HEK293 (cell line): ENCODE results near the gene FAM227B.

Experiments
- CTCF ChIA-PET: fragments of 350-600 bp; formaldehyde crosslinking; extraction: SDS; loops from one replicate; lab custom pipeline; 2021; ENCODE audit warnings: antibody characterized with exemption; lab: Yijun Ruan, JAX
- POLR2A ChIA-PET: fragments of 300-600 bp; formaldehyde crosslinking; extraction: SDS; loops from one replicate; lab custom pipeline; 2020; ENCODE audit warnings: antibody characterized with exemption, inconsistent platforms; lab: Yijun Ruan, JAX
- H3K27ac ChIP-seq: fragments of 200-500 bp; sonication (Bioruptor generic); 2 replicates; pipeline ENCODE4 v1.5.1; 2014; ENCODE audit warnings: low read depth, low read length, control low read depth, inconsistent platforms; ENCODE audit errors: extremely low read depth
- H3K36me3 ChIP-seq, 2 experiments: fragments of 200-500 bp in 1 of 2; sonication (Bioruptor generic) in 1 of 2; 1 replicate in 1 of 2; 2 replicates in 1 of 2; pipeline ENCODE4 v1.5.1; 2014 to 2017; ENCODE audit warnings: inconsistent platforms in 2 of 2, low read length in 2 of 2; ENCODE audit not compliant: control insufficient read depth in 2 of 2, insufficient read depth in 1 of 2
- H3K4me1 ChIP-seq: fragments of 200-500 bp; sonication (Bioruptor generic); 2 replicates; pipeline ENCODE4 v1.5.1; 2014; ENCODE audit warnings: mild to moderate bottlenecking, low read length, inconsistent platforms; ENCODE audit not compliant: control insufficient read depth, insufficient read depth
- H3K4me3 ChIP-seq: 2 replicates; pipeline ENCODE4 v1.5.1; 2011; ENCODE audit warnings: low read depth, mild to moderate bottlenecking, control low read depth, low read length, moderate library complexity
- H3K9me3 ChIP-seq: fragments of 200-500 bp; sonication (Bioruptor generic); 2 replicates; pipeline ENCODE4 v1.5.1; 2014; ENCODE audit warnings: low read depth, low read length, inconsistent platforms; ENCODE audit not compliant: control insufficient read depth, insufficient read depth
- HOXA7 ChIP-seq: sonication (generic); formaldehyde crosslinking; IDR thresholded peaks from 2 replicates; pipeline ENCODE4 v1.8.1; 2022; ENCODE audit warnings: missing genetic modification reagents, borderline replicate concordance
- KLF1 ChIP-seq: fragments of 450-650 bp; formaldehyde crosslinking; IDR thresholded peaks from 2 replicates; pipeline ENCODE4 v1.5.1; 2016; ENCODE audit warnings: missing biosample characterization, missing genetic modification characterization
- PRDM1 ChIP-seq: fragments of 450-650 bp; formaldehyde crosslinking; IDR thresholded peaks from 2 replicates; pipeline ENCODE4; 2016; ENCODE audit warnings: missing biosample characterization, missing genetic modification characterization
- RBAK ChIP-seq: fragments of 450-650 bp; formaldehyde crosslinking; IDR thresholded peaks from 2 replicates; pipeline ENCODE4 v1.5.1; 2016; ENCODE audit warnings: missing biosample characterization, missing genetic modification characterization
- SCRT2 ChIP-seq: fragments of 450-650 bp; formaldehyde crosslinking; IDR thresholded peaks from 2 replicates; pipeline ENCODE4 v1.5.1; 2016; ENCODE audit warnings: missing biosample characterization, missing genetic modification characterization
- TCF7L2 ChIP-seq: IDR thresholded peaks from 2 replicates; pipeline ENCODE4 v1.6.1; 2011; ENCODE audit warnings: low read depth, mild to moderate bottlenecking, inconsistent platforms, low read length, moderate library complexity, borderline replicate concordance
- ZNF10 ChIP-seq: fragments of 450-650 bp; formaldehyde crosslinking; IDR thresholded peaks from 2 replicates; pipeline ENCODE4 v1.5.1; 2017; ENCODE audit warnings: missing biosample characterization, missing genetic modification characterization
- ZNF121 ChIP-seq: fragments of 450-650 bp; formaldehyde crosslinking; IDR thresholded peaks from 2 replicates; pipeline ENCODE4 v1.5.1; 2016; ENCODE audit warnings: missing biosample characterization, missing genetic modification characterization
- ZNF138 ChIP-seq: fragments of 450-650 bp; formaldehyde crosslinking; IDR thresholded peaks from 2 replicates; pipeline ENCODE4 v1.5.1; 2016; ENCODE audit warnings: missing biosample characterization, missing genetic modification characterization, borderline replicate concordance
- ZNF214 ChIP-seq: fragments of 450-650 bp; formaldehyde crosslinking; IDR thresholded peaks from 2 replicates; pipeline ENCODE4 v1.5.1; 2017; ENCODE audit warnings: missing biosample characterization, mild to moderate bottlenecking, missing genetic modification characterization, borderline replicate concordance
- ZNF23 ChIP-seq: fragments of 450-650 bp; formaldehyde crosslinking; IDR thresholded peaks from 2 replicates; pipeline ENCODE4 v1.5.1; 2016; ENCODE audit warnings: missing biosample characterization, missing genetic modification characterization, borderline replicate concordance
- ZNF292 ChIP-seq: fragments of 450-650 bp; formaldehyde crosslinking; IDR thresholded peaks from 2 replicates; pipeline ENCODE4 v1.5.1; 2016; ENCODE audit warnings: low read depth, missing biosample characterization, missing genetic modification characterization, borderline replicate concordance
- ZNF473 ChIP-seq: fragments of 450-650 bp; formaldehyde crosslinking; IDR thresholded peaks from 2 replicates; pipeline ENCODE4 v1.5.1; 2017; ENCODE audit warnings: missing biosample characterization, missing genetic modification characterization
- ZNF514 ChIP-seq: fragments of 450-650 bp; formaldehyde crosslinking; IDR thresholded peaks from 2 replicates; pipeline ENCODE4 v1.5.1; 2016; ENCODE audit warnings: missing biosample characterization, missing genetic modification characterization
- ZNF830 ChIP-seq: fragments of 450-650 bp; IDR thresholded peaks from 2 replicates; pipeline ENCODE4 v1.5.0; 2018; ENCODE audit warnings: missing biosample characterization, missing genetic modification characterization, low read depth, mild to moderate bottlenecking, moderate library complexity
- TF ChIP-seq, protein P1 (sequence below): fragments of 450-650 bp; IDR thresholded peaks from 2 replicates; pipeline ENCODE4 v1.5.1; 2018; ENCODE audit warnings: missing biosample characterization, mild to moderate bottlenecking, missing genetic modification characterization
- TF ChIP-seq, protein P2 (sequence below): fragments of 450-650 bp; formaldehyde crosslinking; IDR thresholded peaks from 2 replicates; pipeline ENCODE4 v1.5.1; 2016; ENCODE audit warnings: missing biosample characterization, missing genetic modification characterization
- TF ChIP-seq, protein P3 (sequence below): fragments of 450-650 bp; formaldehyde crosslinking; IDR thresholded peaks from 2 replicates; pipeline ENCODE4 v1.5.1; 2016; ENCODE audit warnings: missing biosample characterization, missing genetic modification characterization, low read depth
- TF ChIP-seq, protein P4 (sequence below): fragments of 450-650 bp; formaldehyde crosslinking; IDR thresholded peaks from 2 replicates; pipeline ENCODE4 v1.5.1; 2016; ENCODE audit warnings: missing biosample characterization, missing genetic modification characterization
- TF ChIP-seq, protein P5 (sequence below): fragments of 450-650 bp; formaldehyde crosslinking; IDR thresholded peaks from 2 replicates; pipeline ENCODE4 v1.5.1; 2016; ENCODE audit warnings: missing biosample characterization, missing genetic modification characterization

Gene FAM227B

DNA sequence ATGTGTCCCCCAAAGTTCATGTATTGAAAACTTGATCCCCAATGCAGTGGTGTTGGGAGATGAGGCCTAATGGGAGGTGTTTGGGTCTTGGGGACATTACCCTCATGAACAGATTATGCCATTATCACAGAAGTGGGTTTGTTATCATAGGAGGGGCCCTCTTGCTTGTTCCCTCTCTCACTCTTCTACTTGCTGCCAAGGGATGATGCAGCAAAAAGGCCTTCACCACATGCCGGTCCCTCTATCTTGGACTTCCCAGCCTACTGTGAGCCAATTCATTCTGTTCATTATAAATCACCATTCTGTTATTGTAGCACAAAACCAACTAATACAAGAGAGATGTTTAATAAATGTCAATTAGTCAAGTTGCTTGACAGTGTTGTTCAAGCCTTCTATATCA, 47.2 kb downstream of the FAM227B start:
- ChIA-PET POLR2A (no interaction called here), CTCF (no interaction called here)
- TF ChIP-seq PRDM1 (tag by site-specific recombination): no peak
- TF ChIP-seq ZNF214: no peak
- TF ChIP-seq, protein P1, sequence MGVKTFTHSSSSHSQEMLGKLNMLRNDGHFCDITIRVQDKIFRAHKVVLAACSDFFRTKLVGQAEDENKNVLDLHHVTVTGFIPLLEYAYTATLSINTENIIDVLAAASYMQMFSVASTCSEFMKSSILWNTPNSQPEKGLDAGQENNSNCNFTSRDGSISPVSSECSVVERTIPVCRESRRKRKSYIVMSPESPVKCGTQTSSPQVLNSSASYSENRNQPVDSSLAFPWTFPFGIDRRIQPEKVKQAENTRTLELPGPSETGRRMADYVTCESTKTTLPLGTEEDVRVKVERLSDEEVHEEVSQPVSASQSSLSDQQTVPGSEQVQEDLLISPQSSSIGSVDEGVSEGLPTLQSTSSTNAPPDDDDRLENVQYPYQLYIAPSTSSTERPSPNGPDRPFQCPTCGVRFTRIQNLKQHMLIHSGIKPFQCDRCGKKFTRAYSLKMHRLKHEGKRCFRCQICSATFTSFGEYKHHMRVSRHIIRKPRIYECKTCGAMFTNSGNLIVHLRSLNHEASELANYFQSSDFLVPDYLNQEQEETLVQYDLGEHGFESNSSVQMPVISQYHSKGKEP: no peak
- TF ChIP-seq SCRT2 (tag by site-specific recombination): no peak
- no peak for TF ChIP-seq ZNF473 (tag by site-specific recombination)
- no peak for TF ChIP-seq ZNF23 (tag by site-specific recombination)

DNA sequence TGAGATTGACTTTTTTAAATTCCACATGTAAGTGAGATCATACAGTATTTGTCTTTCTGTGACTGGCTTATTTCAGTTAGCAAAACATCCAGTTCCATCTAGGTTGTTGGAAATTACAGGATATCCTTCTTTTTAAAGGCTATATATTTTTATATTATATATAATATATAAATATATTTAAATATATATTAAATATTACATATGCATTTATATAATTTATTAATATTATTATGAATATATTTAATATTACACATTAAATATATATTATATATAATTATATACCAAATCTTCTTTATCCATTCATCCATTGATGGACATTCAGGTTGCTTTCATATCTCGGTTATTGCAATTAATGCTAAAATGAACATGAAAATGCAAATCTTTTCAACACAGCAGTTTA, 49.9 kb downstream of the FAM227B start:
- H3K4me3 ChIP-seq: no peak overlapping the region
- TF ChIP-seq RBAK (no peak), ZNF830 (tag by site-specific recombination) (no peak), ZNF514 (tag by site-specific recombination) (no peak), TCF7L2 (no peak), ZNF23 (tag by site-specific recombination) (no peak), ZNF10 (tag by site-specific recombination) (no peak), ZNF121 (tag by site-specific recombination) (no peak), KLF1 (tag by site-specific recombination) (no peak)
- TF ChIP-seq, protein P2, sequence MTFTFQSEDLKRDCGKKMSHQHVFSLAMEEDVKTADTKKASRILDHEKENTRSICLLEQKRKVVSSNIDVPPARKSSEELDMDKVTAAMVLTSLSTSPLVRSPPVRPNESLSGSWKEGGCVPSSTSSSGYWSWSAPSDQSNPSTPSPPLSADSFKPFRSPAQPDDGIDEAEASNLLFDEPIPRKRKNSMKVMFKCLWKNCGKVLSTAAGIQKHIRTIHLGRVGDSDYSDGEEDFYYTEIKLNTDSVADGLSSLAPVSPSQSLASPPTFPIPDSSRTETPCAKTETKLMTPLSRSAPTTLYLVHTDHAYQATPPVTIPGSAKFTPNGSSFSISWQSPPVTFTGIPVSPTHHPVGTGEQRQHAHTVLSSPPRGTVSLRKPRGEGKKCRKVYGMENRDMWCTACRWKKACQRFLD (tag by site-specific recombination): no peak
- TF ChIP-seq, protein P3, sequence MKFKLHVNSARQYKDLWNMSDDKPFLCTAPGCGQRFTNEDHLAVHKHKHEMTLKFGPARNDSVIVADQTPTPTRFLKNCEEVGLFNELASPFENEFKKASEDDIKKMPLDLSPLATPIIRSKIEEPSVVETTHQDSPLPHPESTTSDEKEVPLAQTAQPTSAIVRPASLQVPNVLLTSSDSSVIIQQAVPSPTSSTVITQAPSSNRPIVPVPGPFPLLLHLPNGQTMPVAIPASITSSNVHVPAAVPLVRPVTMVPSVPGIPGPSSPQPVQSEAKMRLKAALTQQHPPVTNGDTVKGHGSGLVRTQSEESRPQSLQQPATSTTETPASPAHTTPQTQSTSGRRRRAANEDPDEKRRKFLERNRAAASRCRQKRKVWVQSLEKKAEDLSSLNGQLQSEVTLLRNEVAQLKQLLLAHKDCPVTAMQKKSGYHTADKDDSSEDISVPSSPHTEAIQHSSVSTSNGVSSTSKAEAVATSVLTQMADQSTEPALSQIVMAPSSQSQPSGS (tag by site-specific recombination): no peak
- POLR2A ChIA-PET: no interaction called here
- no peaks in the 10 kb centered on the region for H3K9me3 ChIP-seq
- CTCF ChIA-PET: interaction anchor here (0.7 kb wide), 1 partner anchor 299 kb away, joined by 3 read pairs; no protein-coding TSS in a partner anchor
- H3K27ac ChIP-seq: no peak overlapping the region
- H3K36me3 ChIP-seq: no peaks in the 10 kb centered on the region
- H3K4me1 ChIP-seq: no peaks in the 10 kb centered on the region

More for the DNA sequence above, 47.2 kb downstream of the FAM227B start:
- H3K36me3 ChIP-seq: no peaks in the 10 kb centered on the region
- H3K4me3 ChIP-seq: no peak overlapping the region
- H3K4me1 ChIP-seq: no peaks in the 10 kb centered on the region
- no peaks in the 10 kb centered on the region for H3K9me3 ChIP-seq
- H3K27ac ChIP-seq: no peak overlapping the region

DNA sequence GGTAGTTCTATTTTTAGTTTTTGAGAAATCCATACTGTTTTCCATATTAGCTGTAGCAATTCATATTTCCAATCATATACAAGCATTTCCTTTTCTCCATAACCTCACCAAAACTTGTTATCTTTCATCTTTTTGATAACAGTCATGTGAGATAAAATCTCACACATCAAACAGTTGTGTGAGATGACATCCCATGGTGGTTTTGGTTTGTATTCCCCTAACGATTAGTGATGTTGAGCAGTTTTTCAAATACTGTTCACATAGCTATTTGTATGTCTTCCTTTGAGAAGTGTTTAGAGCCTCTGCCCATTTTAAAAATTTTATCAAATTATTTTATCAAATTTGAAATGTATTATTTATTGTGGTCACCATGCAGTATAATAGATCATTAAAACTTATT, 50.4 kb downstream of the FAM227B start:
- no peak for TF ChIP-seq ZNF292 (tag by site-specific recombination)
- no peak for TF ChIP-seq ZNF138 (tag by site-specific recombination)
- TF ChIP-seq, protein P4, sequence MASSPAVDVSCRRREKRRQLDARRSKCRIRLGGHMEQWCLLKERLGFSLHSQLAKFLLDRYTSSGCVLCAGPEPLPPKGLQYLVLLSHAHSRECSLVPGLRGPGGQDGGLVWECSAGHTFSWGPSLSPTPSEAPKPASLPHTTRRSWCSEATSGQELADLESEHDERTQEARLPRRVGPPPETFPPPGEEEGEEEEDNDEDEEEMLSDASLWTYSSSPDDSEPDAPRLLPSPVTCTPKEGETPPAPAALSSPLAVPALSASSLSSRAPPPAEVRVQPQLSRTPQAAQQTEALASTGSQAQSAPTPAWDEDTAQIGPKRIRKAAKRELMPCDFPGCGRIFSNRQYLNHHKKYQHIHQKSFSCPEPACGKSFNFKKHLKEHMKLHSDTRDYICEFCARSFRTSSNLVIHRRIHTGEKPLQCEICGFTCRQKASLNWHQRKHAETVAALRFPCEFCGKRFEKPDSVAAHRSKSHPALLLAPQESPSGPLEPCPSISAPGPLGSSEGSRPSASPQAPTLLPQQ (tag by site-specific recombination): no peak
- TF ChIP-seq HOXA7 (CRISPR knock-in tag): no peak
- TF ChIP-seq, protein P5, sequence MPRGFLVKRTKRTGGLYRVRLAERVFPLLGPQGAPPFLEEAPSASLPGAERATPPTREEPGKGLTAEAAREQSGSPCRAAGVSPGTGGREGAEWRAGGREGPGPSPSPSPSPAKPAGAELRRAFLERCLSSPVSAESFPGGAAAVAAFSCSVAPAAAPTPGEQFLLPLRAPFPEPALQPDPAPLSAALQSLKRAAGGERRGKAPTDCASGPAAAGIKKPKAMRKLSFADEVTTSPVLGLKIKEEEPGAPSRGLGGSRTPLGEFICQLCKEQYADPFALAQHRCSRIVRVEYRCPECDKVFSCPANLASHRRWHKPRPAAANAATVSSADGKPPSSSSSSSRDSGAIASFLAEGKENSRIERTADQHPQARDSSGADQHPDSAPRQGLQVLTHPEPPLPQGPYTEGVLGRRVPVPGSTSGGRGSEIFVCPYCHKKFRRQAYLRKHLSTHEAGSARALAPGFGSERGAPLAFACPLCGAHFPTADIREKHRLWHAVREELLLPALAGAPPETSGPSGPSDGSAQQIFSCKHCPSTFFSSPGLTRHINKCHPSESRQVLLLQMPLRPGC (tag by site-specific recombination): no peak
- TF ChIP-seq, all 188 proteins: peak for 0
- Histone ChIP-seq H3K4me3 (no peak overlapping the region), H3K4me1 (no peaks in the 10 kb centered on the region), H3K9me3 (no peaks in the 10 kb centered on the region), H3K36me3 (no peaks in the 10 kb centered on the region), H3K27ac (no peak overlapping the region)
- ChIA-PET POLR2A (no interaction called here), CTCF (interaction anchor here (0.7 kb wide), 1 partner anchor 299 kb away, joined by 3 read pairs; no protein-coding TSS in a partner anchor)
